Brain pericyte (primary cell): ENCODE data around the gene FFAR1.

Experiments
- DNase-seq: peaks from one replicate; pipeline ENCODE4 v3.0.0-alpha.2; 2012; ENCODE audit warnings: low read depth, low spot score

Gene FFAR1, protein sequence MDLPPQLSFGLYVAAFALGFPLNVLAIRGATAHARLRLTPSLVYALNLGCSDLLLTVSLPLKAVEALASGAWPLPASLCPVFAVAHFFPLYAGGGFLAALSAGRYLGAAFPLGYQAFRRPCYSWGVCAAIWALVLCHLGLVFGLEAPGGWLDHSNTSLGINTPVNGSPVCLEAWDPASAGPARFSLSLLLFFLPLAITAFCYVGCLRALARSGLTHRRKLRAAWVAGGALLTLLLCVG (N-terminal part only)

GRCh38 chr19:35347171-35347929 lies at the start of gene FFAR1:
Gene FFAR1 (plus strand): TSS chr19:35347902. CDS start chr19:35351552, 3,650 bp downstream.
- no peak for DNase-seq

- DNase-seq: no peak
These were observed 49.8 kb upstream of the FFAR1 start for GRCh38 chr19:35297922-35298321.

- DNase-seq: no peak
These were observed 49.1 kb upstream of the FFAR1 start for GRCh38 chr19:35298561-35298972.

DNA sequence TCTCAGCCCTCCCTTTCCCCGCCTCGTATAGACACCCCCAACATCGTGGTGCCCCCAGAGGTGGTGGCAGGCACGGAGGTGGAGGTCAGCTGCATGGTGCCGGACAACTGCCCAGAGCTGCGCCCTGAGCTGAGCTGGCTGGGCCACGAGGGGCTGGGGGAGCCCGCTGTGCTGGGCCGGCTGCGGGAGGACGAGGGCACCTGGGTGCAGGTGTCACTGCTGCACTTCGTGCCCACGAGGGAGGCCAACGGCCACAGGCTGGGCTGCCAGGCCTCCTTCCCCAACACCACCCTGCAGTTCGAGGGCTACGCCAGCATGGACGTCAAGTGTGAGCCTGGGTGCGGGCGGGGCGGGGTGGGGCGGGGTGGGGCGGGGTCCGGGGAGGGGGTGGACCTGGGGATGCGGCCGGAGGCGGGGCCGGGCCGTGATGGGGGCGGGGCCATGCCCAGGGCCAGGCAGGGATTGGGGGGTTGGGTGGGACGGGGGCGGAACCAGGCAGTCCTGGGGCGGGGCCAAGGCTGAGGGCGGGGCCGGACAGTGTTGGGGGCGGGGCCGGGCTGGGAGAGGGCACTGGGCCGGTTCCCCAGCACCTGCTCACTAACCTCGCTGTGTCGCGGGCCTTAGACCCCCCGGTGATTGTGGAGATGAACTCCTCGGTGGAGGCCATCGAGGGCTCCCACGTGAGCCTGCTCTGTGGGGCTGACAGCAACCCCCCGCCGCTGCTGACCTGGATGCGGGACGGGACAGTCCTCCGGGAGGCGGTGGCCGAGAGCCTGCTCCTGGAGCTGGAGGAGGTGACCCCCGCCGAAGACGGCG lies 48.0 kb upstream of the FFAR1 start:
- DNase-seq: no peak

DNA sequence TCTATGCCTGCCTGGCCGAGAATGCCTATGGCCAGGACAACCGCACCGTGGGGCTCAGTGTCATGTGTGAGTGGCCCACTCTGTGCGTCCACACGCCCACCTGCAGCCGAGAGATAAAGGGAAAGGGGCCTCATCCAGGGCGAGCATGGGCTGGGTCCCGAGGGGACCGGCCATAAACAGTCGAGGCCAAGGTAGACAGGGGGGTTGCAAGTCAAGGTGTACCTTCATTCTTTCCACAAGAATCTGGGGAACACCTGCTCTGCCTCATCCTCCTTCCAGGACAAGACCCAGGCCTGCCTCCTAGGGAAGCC lies 47.4 kb upstream of the FFAR1 start:
- no peak for DNase-seq

DNA sequence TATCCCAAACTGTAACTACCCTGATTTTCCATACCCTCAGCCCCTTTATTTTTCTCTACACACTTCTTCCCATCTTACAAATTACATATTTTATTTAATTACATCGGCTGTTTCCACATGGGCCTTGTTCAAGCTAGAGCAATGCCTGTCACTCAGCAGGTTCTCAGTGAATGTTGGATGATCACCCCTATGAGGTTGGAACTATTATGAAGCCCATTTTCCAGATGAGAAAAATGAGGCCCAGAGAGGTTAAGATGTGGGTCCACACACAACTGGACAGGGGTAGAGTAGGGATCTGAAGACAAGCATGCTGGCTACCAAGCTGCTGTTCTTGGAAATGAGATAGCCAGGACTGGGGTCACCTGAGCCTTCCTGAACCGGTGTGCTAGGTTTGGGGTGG lies 45.7 kb upstream of the FFAR1 start:
- no peak for DNase-seq

GRCh38 chr19:35302446-35302845 lies 45.3 kb upstream of the FFAR1 start:
- DNase-seq: no peak

GRCh38 chr19:35303357-35303915 lies 44.3 kb upstream of the FFAR1 start:
- no peak for DNase-seq

DNA sequence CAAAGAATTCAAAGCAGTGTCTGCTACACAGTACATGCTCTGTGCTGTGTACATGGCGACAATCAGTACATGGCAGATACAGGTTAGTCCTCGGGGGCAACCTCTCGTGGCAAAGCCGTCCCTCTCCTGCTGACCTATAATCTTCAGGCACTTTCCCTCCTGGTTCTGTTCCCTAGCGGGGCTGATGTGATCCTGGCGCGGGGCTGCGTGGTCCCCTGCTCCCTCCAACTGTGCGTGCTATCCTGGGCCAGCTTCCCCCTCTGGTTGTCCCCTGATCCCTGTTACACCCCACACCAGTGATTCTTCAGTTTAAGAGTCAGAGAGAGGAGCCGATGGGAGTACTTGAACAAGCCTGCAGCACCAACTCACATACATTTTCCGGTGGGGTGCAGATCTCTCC lies 43.7 kb upstream of the FFAR1 start:
- DNase-seq: no peak

- no peak for DNase-seq
These were observed 42.5 kb upstream of the FFAR1 start for GRCh38 chr19:35305181-35305580.

DNA sequence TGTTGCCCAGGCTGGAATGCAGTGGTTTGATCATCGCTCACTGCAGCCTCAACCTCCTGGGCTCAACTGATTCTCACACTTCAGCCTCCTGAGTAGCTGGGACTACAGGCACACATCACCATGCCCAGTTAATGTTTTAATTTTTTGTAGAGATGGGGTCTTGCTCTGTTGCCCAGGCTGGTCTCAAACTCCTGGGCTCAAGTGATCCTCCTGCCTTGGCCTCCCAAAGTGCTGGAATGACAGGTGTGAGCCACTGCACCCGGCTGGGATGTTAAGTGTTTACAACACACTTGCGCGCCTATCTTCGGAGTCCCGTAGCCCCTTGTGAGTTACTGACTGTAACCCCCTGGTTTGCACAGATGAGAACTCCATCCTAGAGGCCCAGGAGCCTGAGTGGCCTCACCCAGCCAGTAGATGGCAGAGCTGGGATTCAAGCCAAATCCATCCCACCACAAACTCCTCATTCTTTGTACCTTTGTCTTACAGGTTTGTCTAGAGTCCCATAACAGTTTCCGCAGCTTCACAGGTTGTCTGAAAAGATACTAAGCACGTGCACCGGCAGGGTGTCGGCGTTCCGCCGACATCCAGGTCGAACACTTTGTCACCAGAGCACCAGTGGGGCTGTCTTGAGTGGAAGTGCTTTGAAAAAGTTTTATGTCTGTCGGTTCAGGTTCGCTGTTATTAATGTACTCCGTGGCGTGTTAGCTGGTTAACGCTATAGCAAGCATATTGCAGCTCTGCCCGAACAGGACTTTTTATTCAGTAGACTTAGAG lies 41.0 kb upstream of the FFAR1 start:
- DNase-seq: no peak

GRCh38 chr19:35307931-35308330 lies 39.8 kb upstream of the FFAR1 start:
- DNase-seq: no peak

- no peak for DNase-seq
These were observed 38.8 kb upstream of the FFAR1 start for GRCh38 chr19:35308910-35309309.

GRCh38 chr19:35309481-35310279 lies 38.0 kb upstream of the FFAR1 start:
- no peak for DNase-seq

DNA sequence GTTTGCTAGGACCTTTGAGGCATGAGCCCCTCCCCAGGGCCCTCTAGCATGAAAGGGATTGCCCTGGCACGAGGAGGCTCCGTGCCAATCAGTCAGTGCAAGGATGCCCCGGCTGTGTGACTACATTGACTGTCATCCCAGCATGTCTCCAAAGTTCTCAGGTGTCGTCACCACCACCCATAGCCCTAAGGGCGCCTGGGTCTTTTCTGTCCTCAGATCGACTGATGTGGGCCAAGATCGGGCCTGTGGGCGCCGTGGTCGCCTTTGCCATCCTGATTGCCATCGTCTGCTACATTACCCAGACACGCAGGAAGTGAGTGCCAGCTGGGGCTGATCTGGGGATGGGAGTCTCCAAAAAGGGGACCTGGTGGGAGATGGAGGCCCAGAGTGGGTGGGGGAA lies 37.4 kb upstream of the FFAR1 start:
- no peak for DNase-seq

DNA sequence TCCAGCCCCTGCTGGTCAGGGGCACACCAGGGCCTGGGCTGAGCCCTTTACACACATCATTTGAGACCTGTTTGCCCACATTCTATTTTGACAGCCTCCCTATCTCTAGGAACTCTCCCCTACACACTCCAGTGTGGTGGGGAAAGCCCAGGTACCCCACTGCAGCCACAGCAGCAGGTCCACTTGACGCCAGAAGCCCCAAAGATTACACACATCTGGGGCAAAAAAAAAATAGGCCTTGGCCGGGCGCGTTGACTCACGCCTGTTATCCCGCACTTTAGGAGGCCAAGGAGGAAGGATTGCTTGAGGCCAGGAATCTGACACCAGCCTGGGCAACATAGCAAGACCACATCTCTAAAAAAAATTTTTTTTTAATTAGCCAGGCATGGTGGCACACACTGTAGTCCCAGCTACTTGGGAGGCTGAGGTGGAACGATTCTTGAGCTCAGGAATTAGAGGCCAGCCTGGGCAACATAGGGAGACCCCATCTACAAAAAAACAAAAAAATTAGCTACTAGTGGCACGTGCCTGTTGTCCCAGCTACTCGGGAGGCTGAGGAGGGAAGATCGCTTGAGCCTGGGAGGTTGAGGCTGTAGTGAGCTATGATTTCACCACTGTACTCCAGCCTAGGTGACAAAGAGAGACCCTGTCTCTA lies 36.8 kb upstream of the FFAR1 start:
- DNase-seq: no peak

GRCh38 chr19:35311901-35312665 lies 35.6 kb upstream of the FFAR1 start:
- no peak for DNase-seq

DNA sequence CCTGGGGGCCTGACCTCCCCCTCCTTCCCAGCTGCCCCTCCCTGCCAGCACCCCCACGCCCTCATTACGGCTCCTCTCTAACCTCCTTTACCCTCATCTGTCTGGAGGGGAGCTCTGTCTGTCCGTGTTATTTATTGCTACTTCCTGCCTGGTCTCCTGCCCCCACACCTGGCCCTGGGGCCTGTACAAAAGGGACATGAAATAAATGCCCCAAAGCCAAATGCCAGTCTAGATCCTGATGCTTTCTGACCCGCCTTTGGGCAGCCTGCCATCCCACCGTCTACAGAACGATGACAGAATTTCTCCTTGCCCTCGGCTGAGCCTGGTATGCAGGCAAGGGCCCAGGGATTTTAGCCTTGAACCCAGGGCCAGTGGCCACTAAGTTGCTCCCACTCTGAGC lies 34.1 kb upstream of the FFAR1 start:
- no peak for DNase-seq

- no peak for DNase-seq
These were observed 33.7 kb upstream of the FFAR1 start for GRCh38 chr19:35314031-35314430.
